PC-3 (cell line): Measurements from ENCODE around the gene TPRA1.
A peak's percentile ranks its signal among the peaks of the same experiment; 100 is the strongest.

Experiments
- CTCF ChIP-seq: fragments of 300-600 bp; sonication (generic); conservative IDR thresholded peaks from 2 replicates; pipeline ENCODE4 v1.5.1; 2017; ENCODE audit warnings: antibody characterized with exemption, low read depth, mild to moderate bottlenecking, low read length
- EZH2 ChIP-seq: fragments of 300-600 bp; sonication (generic); IDR thresholded peaks from one replicate; pipeline ENCODE4 v1.6.1; 2017; ENCODE audit warnings: antibody characterized with exemption, mild to moderate bottlenecking, low read length; ENCODE audit not compliant: unreplicated experiment
- EZH2phosphoT487 ChIP-seq: fragments of 300-600 bp; sonication (generic); IDR thresholded peaks from 2 replicates; pipeline ENCODE4 v1.6.1; 2018; ENCODE audit warnings: mild to moderate bottlenecking, antibody characterized with exemption, low read length, borderline replicate concordance

GRCh38 chr3:127556565-127556964, 34.0 kb downstream of the TPRA1 start:
- peak; percentile 45 for TF ChIP-seq CTCF
- TF ChIP-seq EZH2: no peak
- TF ChIP-seq EZH2phosphoT487: no peak
